Vagina (tissue), 2 donors: ENCODE results near the gene FHIT. TPM values are rescaled to one million over a fixed set of nuclear protein-coding genes. Genes with fewer than 3 reads are reported as not detected.

ENCODE experiments used
- DNase-seq, 2 donors: peaks; one replicate each; pipeline ENCODE4 v3.0.0-alpha.2; 2017; ENCODE audit errors: extremely low spot score in 2 of 2
- H3K27ac ChIP-seq: fragments of 200-600 bp; sonication (generic); one replicate; pipeline ENCODE4 v1.5.1; 2019
- H3K27me3 ChIP-seq: fragments of 200-600 bp; sonication (generic); one replicate; pipeline ENCODE4 v1.5.1; 2019
- H3K36me3 ChIP-seq, 2 donors: fragments of 200-600 bp; sonication (generic); one replicate each; pipeline ENCODE4 v1.5.1; 2017 to 2019
- H3K4me1 ChIP-seq: fragments of 200-600 bp; sonication (generic); one replicate; pipeline ENCODE4 v1.5.1; 2019
- H3K4me3 ChIP-seq, 2 donors: fragments of 200-600 bp; sonication (generic); 1 replicate in 1 of 2; 2 replicates in 1 of 2; pipeline ENCODE4 v1.5.1; 2016 to 2019
- H3K9me3 ChIP-seq: fragments of 200-600 bp; sonication (generic); one replicate; pipeline ENCODE4 v1.5.1; 2019
- POLR2A ChIP-seq, 2 donors: fragments of 450-650 bp; IDR thresholded peaks; one replicate each; pipeline ENCODE4 v1.6.1; 2017; ENCODE audit warnings: antibody characterized with exemption in 2 of 2, mild to moderate bottlenecking in 2 of 2, moderate library complexity in 2 of 2
- POLR2AphosphoS5 ChIP-seq, 2 donors: sonication (generic); formaldehyde crosslinking; IDR thresholded peaks; one replicate each; pipeline ENCODE4 v1.9.0; 2017; ENCODE audit warnings: antibody characterized with exemption in 2 of 2, mild to moderate bottlenecking in 2 of 2, low read depth in 1 of 2; ENCODE audit not compliant: insufficient read depth in 1 of 2
- intact Hi-C: fragments of 100-400 bp; cut with DNase I; formaldehyde crosslinking; loops from one replicate; pipeline ENCODE4 v1.15.1; 2023
- total RNA-seq: library from RNA; depleted of rRNA; stranded (reverse); fragments of >200 nt; gene quantifications from one replicate; pipeline ENCODE4 v1.2.3, GENCODE V29; 2016
- TF ChIP-seq, protein P1 (sequence below), 3 experiments: fragments of 450-650 bp in 2 of 3; fragments of 200-600 bp in 1 of 3; sonication (generic) in 1 of 3; IDR thresholded peaks; one replicate each; pipeline ENCODE4 v1.5.1; 2017 to 2019; ENCODE audit warnings: antibody characterized with exemption in 3 of 3, mild to moderate bottlenecking in 2 of 3, moderate library complexity in 2 of 3

The FHIT gene
- total RNA-seq, 1 donor from 2014 or later: 7.9 TPM

DNA sequence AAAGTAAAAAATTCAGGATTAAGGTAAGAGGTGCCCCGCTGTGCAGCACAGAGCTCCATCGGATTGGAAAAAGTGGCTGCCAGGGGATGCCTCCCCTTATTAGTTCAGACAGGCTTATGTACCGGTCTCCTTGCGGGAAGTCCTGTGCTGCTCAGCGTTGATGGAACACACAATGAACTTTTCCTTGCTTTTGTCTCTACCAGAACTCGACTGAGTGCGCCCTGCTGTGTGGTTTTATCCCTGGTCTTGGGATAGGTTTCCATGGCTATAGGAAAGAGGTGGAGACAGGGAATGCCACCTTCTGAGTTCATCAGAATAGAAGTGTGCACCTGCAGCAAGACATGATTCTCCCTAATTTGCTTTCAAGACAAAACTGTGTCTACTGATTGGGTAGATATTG, 1455.5 kb downstream of the FHIT start:
- intact Hi-C loops: no loop called here
- no peak overlapping the region for H3K27ac ChIP-seq
- H3K36me3 ChIP-seq: no peaks in the 10 kb centered on the region
- no peaks in the 10 kb centered on the region for H3K27me3 ChIP-seq
- H3K4me3 ChIP-seq: no peak overlapping the region
- TF ChIP-seq POLR2AphosphoS5 (IDR thresholded peaks at IDR 0.05; ENCODE audit: insufficient read depth in 1 of 2, low read depth in 1 of 2) (no peak), POLR2A (IDR thresholded peaks at IDR 0.05) (no peak)
- DNase-seq: no peak
- no peaks in the 10 kb centered on the region for H3K4me1 ChIP-seq
- H3K9me3 ChIP-seq: no peaks in the 10 kb centered on the region

DNA sequence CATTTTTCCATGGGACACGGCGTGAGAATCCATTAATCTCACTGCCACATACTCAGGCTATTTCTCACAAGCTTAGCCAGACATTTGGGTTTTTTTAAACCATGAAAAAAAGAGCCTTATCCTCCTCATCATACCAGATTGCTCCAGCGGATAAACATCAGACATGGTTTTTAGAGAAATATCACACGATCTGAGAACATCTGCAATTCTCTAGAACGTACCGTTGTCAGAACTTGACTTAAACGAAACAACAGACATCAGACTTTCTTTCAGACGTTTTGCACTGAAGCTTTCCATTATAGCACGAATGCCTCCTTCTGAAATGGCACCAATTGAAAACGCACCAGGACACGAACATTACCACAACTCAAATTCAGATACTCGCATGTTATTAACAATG, 1457.3 kb downstream of the FHIT start:
- Histone ChIP-seq H3K36me3 (no peaks in the 10 kb centered on the region), H3K9me3 (no peaks in the 10 kb centered on the region), H3K27ac (no peak overlapping the region), H3K4me1 (no peaks in the 10 kb centered on the region), H3K27me3 (no peaks in the 10 kb centered on the region), H3K4me3 (no peak overlapping the region)
- no peak for DNase-seq
- no peak for TF ChIP-seq POLR2A (IDR thresholded peaks at IDR 0.05)
- TF ChIP-seq, protein P1, sequence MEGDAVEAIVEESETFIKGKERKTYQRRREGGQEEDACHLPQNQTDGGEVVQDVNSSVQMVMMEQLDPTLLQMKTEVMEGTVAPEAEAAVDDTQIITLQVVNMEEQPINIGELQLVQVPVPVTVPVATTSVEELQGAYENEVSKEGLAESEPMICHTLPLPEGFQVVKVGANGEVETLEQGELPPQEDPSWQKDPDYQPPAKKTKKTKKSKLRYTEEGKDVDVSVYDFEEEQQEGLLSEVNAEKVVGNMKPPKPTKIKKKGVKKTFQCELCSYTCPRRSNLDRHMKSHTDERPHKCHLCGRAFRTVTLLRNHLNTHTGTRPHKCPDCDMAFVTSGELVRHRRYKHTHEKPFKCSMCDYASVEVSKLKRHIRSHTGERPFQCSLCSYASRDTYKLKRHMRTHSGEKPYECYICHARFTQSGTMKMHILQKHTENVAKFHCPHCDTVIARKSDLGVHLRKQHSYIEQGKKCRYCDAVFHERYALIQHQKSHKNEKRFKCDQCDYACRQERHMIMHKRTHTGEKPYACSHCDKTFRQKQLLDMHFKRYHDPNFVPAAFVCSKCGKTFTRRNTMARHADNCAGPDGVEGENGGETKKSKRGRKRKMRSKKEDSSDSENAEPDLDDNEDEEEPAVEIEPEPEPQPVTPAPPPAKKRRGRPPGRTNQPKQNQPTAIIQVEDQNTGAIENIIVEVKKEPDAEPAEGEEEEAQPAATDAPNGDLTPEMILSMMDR (IDR thresholded peaks at IDR 0.05): no peak
- intact Hi-C loops: no loop called here

DNA sequence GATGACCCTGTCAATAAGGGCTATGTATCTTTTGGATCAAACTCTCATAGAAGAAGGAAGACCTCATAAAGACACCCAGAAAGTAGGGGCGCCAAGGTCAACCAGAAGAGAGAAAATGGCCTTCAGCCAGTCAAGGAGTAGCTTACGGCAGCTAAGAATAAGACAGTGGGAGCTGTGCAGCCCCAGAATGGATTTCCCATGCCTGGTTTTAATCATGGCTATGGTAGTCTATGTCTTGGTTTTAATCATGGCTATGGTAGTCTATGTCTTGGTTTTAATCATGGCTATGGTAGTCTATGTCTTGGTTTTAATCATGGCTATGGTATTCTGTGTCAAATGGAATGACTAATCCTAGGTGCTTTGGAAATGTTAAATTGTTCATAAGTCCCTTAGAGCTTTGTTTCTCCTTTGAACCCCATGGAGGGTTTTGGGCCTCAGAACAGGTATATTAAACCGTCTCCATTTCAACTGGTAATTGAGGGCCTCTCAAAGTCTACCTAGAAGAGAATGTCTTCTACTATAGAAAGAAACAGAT, 1459.4 kb downstream of the FHIT start:
- no peak overlapping the region for H3K4me3 ChIP-seq
- no peaks in the 10 kb centered on the region for H3K36me3 ChIP-seq
- no peaks in the 10 kb centered on the region for H3K4me1 ChIP-seq
- H3K27ac ChIP-seq: no peak overlapping the region
- no peak for DNase-seq
- intact Hi-C loops: no loop called here
- no peaks in the 10 kb centered on the region for H3K9me3 ChIP-seq
- no peaks in the 10 kb centered on the region for H3K27me3 ChIP-seq
- TF ChIP-seq POLR2AphosphoS5 (IDR thresholded peaks at IDR 0.05; ENCODE audit: insufficient read depth in 1 of 2, low read depth in 1 of 2) (no peak), POLR2A (IDR thresholded peaks at IDR 0.05) (no peak)
- TF ChIP-seq, protein P1 (IDR thresholded peaks at IDR 0.05): no peak

DNA sequence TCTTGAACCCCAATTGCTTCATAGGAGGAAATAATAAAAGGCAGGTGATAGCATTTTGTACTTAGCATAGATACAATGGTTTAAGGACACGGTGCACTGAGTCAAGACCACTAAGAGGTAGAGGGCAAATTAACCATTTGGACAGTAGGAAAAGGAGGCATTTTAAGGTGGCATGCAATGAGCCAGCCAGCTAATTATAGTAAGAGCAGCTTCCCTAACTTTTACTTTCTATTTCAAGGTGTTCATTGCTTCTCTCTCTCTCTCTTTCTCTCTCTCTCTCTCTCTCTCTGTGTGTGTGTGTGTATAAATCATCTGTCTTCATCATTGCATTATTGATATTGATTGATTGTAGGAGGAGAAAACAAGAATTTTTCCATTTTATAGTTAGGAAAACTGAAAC, 1461.0 kb downstream of the FHIT start:
- intact Hi-C loops: no loop called here

DNA sequence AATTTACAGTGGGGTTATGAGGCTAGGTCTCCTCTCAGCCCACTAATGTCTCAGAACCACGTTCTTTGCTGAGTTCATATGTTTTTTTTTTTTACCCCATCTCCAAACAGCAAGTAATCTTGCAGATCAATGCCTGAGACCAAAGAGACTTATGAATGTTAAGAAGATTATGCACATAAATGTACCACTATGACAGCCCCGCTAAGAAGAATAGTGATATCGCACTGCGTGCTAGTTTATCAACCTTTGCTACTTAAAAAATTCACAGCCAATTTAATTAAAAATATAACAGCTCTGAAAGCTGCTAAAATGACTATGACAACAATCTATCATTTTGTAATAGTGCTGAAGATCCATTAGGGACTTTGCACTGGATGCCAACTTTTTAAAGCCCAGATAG, 1462.5 kb downstream of the FHIT start:
- DNase-seq: no peak
- Histone ChIP-seq H3K4me3 (no peak overlapping the region), H3K9me3 (no peaks in the 10 kb centered on the region), H3K4me1 (no peaks in the 10 kb centered on the region), H3K27me3 (no peaks in the 10 kb centered on the region), H3K36me3 (no peaks in the 10 kb centered on the region), H3K27ac (no peak overlapping the region)
- intact Hi-C loops: no loop called here
- TF ChIP-seq POLR2AphosphoS5 (IDR thresholded peaks at IDR 0.05; ENCODE audit: insufficient read depth in 1 of 2, low read depth in 1 of 2) (no peak), POLR2A (IDR thresholded peaks at IDR 0.05) (no peak)
- TF ChIP-seq, protein P1 (IDR thresholded peaks at IDR 0.05): no peak

More for the DNA sequence above, 1461.0 kb downstream of the FHIT start:
- TF ChIP-seq POLR2A (IDR thresholded peaks at IDR 0.05) (no peak), POLR2AphosphoS5 (IDR thresholded peaks at IDR 0.05; ENCODE audit: insufficient read depth in 1 of 2, low read depth in 1 of 2) (no peak)
- TF ChIP-seq, protein P1 (IDR thresholded peaks at IDR 0.05): no peak
- H3K9me3 ChIP-seq: no peaks in the 10 kb centered on the region
- no peaks in the 10 kb centered on the region for H3K27me3 ChIP-seq
- no peak overlapping the region for H3K4me3 ChIP-seq
- no peak for DNase-seq
- no peak overlapping the region for H3K27ac ChIP-seq
- H3K36me3 ChIP-seq: no peaks in the 10 kb centered on the region
- H3K4me1 ChIP-seq: no peaks in the 10 kb centered on the region
